Measurements from ENCODE around the gene HLA-DQB1. TPM values are rescaled to one million over a fixed set of nuclear protein-coding genes. Genes with fewer than 3 reads are reported as not detected.

HLA-DQB1 gene
- total RNA-seq (not detected in 2 replicates), polyA plus RNA-seq (not detected in 2 replicates), polyA minus RNA-seq (not detected in 2 replicates), Bru-seq, nascent RNA (not detected), BruChase-seq, experiment 1, labeled RNA remaining after a 6-hour chase (not detected), BruChase-seq, experiment 2, labeled RNA remaining after a 2-hour chase (not detected)
- not detected in 2 replicates for polyA plus RNA-seq (2011; cell fraction: cytosol; rRNA removed)
- polyA plus RNA-seq (2011; cell fraction: nucleus; rRNA removed), result not detected in 2 replicates
- polyA plus RNA-seq (2012), result not detected in 2 replicates
- not detected for polyA minus RNA-seq (2011; cell fraction: cytosol; rRNA and poly(A)+ RNA removed)
- not detected in 2 replicates for polyA minus RNA-seq (2011; cell fraction: nucleus; rRNA and poly(A)+ RNA removed)
- long read RNA-seq, result 0 reads

DNA sequence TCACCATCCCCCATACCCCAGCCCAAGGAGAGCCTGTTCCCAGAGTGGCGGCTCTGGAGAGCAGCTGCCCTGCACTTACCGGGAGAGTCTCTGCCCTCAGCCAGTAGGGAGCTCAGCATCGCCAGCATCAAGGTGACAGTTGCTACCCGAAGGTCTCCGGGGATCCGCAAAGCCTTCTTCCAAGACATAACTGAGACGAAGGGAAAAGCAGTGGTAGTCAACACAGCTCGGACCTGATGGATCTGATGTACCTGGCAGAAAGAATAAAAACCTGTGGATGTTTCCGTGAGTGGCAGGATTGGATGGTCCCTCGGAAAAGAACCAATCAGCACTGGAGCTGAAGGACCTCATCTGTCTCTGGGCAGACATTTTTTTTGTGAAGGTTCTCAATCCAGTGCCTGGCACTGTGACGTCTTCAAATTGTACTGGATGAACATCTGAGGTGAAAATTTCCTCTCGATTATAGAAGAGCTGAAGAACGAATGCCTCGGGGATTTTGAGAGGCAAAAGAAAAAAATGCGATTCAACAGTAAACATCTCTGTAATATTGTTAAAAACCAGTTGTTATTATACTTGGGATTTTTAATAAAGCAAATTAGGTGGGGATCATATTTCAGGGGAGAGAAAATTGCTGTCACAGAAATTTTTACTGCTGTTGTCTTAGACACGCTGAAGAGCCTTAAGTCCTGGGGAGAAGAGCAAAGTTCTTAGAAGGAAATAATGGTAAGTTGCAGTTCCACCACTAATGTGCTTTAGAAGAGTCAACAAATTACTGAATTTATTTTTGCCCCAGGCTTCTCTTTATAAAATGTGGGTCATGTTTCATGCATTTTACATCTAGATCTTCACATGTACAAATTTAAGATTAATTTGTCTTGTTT lies at the start of gene HLA-DQB1:
HLA-DQB1 (minus strand) TSS at position 238 of the 881 bp plus-strand sequence; CDS start at position 188, 50 bp downstream.
- Histone ChIP-seq H3K27ac (ENCODE audit: insufficient read depth, low read depth, low read length) (no peak within 1 kb of the TSS), H3K9me1 (replicated peaks; ENCODE audit: control insufficient read depth, extremely low read depth, insufficient read depth, low read length) (no peaks in the 10 kb centered on the region), H3K9ac (replicated peaks; ENCODE audit: extremely low read depth, insufficient read depth, low read length) (no peak within 1 kb of the TSS), H3K4me1 (ENCODE audit: control insufficient read depth, extremely low read depth, insufficient read depth, low read length) (no peaks in the 10 kb centered on the region), H3K27me3 (ENCODE audit: control insufficient read depth in 2 of 2, insufficient read depth in 2 of 2, low read length in 2 of 2) (peaks cover 1 to 12% of the 10 kb centered on the region in 2 experiments), H3K4me2 (ENCODE audit: insufficient read depth, low read length) (no peak within 1 kb of the TSS), H3K79me2 (ENCODE audit: control insufficient read depth, insufficient read depth, low read length) (no peaks in the 10 kb centered on the region), H3K4me3 (replicated peaks in 1 of 3; ENCODE audit: insufficient read depth in 1 of 3, low read depth in 1 of 3, low read length in 3 of 3) (no peak within 1 kb of the TSS), H4K20me1 (replicated peaks; ENCODE audit: control insufficient read depth, extremely low read depth, insufficient read depth, low read length) (no peaks in the 10 kb centered on the region), H3K36me3 (ENCODE audit: control insufficient read depth in 2 of 2, extremely low read depth in 1 of 2, insufficient read depth in 2 of 2, low read length in 2 of 2) (no peaks in the 10 kb centered on the region), H3K9me3 (replicated peaks; ENCODE audit: control insufficient read depth, insufficient read depth, low read length) (no peaks in the 10 kb centered on the region), H2AFZ (ENCODE audit: low read depth, low read length) (no peak within 1 kb of the TSS)
- FAIRE-seq (no peak), DNase-seq (ENCODE audit: low read depth, low spot score) (peak; percentile 30)
- intact Hi-C loops (cut with micrococcal nuclease), result no loop called here
- no TSS peak for BruUV-seq (replicated peaks)
- ChIA-PET POLR2A (no interaction called here), CTCF (no interaction called here)
- dilution Hi-C loops (cut with MboI; ENCODE audit: extremely low pct_ligation_motif_present, low sequenced_read_pairs), result no loop called here
- TF ChIP-seq, protein P1, sequence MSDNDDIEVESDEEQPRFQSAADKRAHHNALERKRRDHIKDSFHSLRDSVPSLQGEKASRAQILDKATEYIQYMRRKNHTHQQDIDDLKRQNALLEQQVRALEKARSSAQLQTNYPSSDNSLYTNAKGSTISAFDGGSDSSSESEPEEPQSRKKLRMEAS (IDR thresholded peaks at IDR 0.05; ENCODE audit: insufficient read depth, insufficient read length), result no peak
- TF ChIP-seq EZH2 (IDR thresholded peaks at IDR 0.05; ENCODE audit: borderline replicate concordance, low read depth, low read length, severe bottlenecking) (no peak), POLR2A (IDR thresholded peaks at IDR 0.05; ENCODE audit: low read depth, low read length) (no peak), POLR2AphosphoS5 (IDR thresholded peaks at IDR 0.05; ENCODE audit: insufficient read depth, low read depth, low read length) (no peak), MYC (IDR thresholded peaks at IDR 0.05; ENCODE audit: low read depth, low read length) (no peak), JUN (IDR thresholded peaks at IDR 0.05; ENCODE audit: borderline replicate concordance, insufficient read depth, insufficient read length, low read depth) (no peak), GATA2 (IDR thresholded peaks at IDR 0.05; ENCODE audit: insufficient read depth, insufficient read length, low read depth, low read length) (no peak)
